Smooth muscle cell (in vitro differentiated cells): ENCODE data around the gene MGRN1. TPM values are rescaled to one million over a fixed set of nuclear protein-coding genes. Genes with fewer than 3 reads are reported as not detected.

Experiments used
- DNase-seq: peaks from one replicate; lab custom pipeline; 2025; ENCODE audit not compliant: unreplicated experiment; lab: John Stamatoyannopoulos, UW
- H2AFZ ChIP-seq: fragments of 200-600 bp; sonication (generic); 2 replicates; pipeline ENCODE4 v1.6.0; 2016; ENCODE audit warnings: antibody characterized with exemption, low read depth, mild to moderate bottlenecking
- H3F3A ChIP-seq: fragments of 200-600 bp; sonication (generic); 2 replicates; pipeline ENCODE4 v1.6.0; 2017; ENCODE audit warnings: antibody characterized with exemption, low read depth
- H3K27ac ChIP-seq: fragments of 200-600 bp; sonication (generic); 2 replicates; pipeline ENCODE4 v1.5.1; 2016; ENCODE audit warnings: low read depth, mild to moderate bottlenecking
- H3K27me3 ChIP-seq: fragments of 200-600 bp; sonication (generic); 2 replicates; pipeline ENCODE4 v1.6.1; 2016; ENCODE audit warnings: low read depth, mild to moderate bottlenecking
- H3K36me3 ChIP-seq: fragments of 200-600 bp; sonication (generic); 2 replicates; pipeline ENCODE4 v1.5.1; 2016; ENCODE audit warnings: low read depth
- H3K4me1 ChIP-seq: fragments of 200-600 bp; sonication (generic); 2 replicates; pipeline ENCODE4 v1.5.1; 2016; ENCODE audit warnings: low read depth
- H3K4me2 ChIP-seq: fragments of 200-600 bp; sonication (generic); 2 replicates; pipeline ENCODE4 v1.6.0; 2016; ENCODE audit warnings: mild to moderate bottlenecking
- H3K4me3 ChIP-seq: fragments of 200-600 bp; sonication (generic); 2 replicates; pipeline ENCODE4 v1.5.1; 2016; ENCODE audit warnings: mild to moderate bottlenecking
- H3K79me2 ChIP-seq: fragments of 200-600 bp; sonication (generic); 2 replicates; pipeline ENCODE4 v1.6.0; 2016; ENCODE audit warnings: low read depth, mild to moderate bottlenecking
- H3K9ac ChIP-seq: fragments of 200-600 bp; sonication (generic); 2 replicates; pipeline ENCODE4 v1.6.0; 2016; ENCODE audit warnings: low read depth
- H3K9me3 ChIP-seq: fragments of 200-600 bp; sonication (generic); replicated peaks from 2 replicates; pipeline ENCODE4 v1.5.1; 2016; ENCODE audit warnings: low read depth
- H4K20me1 ChIP-seq: fragments of 200-600 bp; sonication (generic); 2 replicates; pipeline ENCODE4 v1.6.0; 2016; ENCODE audit warnings: low read depth
- CTCF ChIP-seq: fragments of 200-600 bp; sonication (generic); IDR thresholded peaks from 2 replicates; pipeline ENCODE4 v1.5.1; 2017; ENCODE audit warnings: borderline replicate concordance, mild to moderate bottlenecking, antibody characterized with exemption; ENCODE audit not compliant: insufficient read depth, poor library complexity, severe bottlenecking
- WGBS: methylation state at CpG from one replicate; pipeline ENCODE4 v1.1.7; 2016; ENCODE audit warnings: low lambda C conversion rate; 5-methylcytosine and 5-hydroxymethylcytosine counted together
- polyA plus RNA-seq: library from polyadenylated mRNA; unstranded; fragments of >200 nt; fragmentation: Nextera tagmentation; extraction: Ambion mirVana; gene quantifications from 2 replicates; pipeline ENCODE4 v1.2.1, GENCODE V29; 2016
- total RNA-seq: library from RNA; depleted of rRNA; stranded (reverse); fragments of >200 nt; gene quantifications from 2 replicates; pipeline ENCODE4 v1.2.3, GENCODE V29; 2014

MGRN1 gene
- total and polyA plus RNA-seq, 2 experiments from 2014 or later, result 22.0 to 23.2 TPM

- TF ChIP-seq CTCF, result no peak
- Histone ChIP-seq H3K4me1 (no peaks in the 10 kb centered on the region), H3K4me2 (no peak overlapping the region), H3K4me3 (no peak overlapping the region), H3K9me3 (no peaks in the 10 kb centered on the region), H2AFZ (no peak overlapping the region), H3K27me3 (no peaks in the 10 kb centered on the region), H4K20me1 (peaks cover 60% of the 10 kb centered on the region), H3K79me2 (peaks cover 36% of the 10 kb centered on the region), H3F3A (peaks cover 5% of the 10 kb centered on the region), H3K9ac (no peak overlapping the region), H3K36me3 (no peaks in the 10 kb centered on the region), H3K27ac (no peak overlapping the region)
- WGBS, result 90% methylated on average over 24 of the region's 32 CpGs
- DNase-seq, result no peak
Measured at GRCh38 chr16:4610011-4611005, 14.3 kb upstream of the MGRN1 start.

- no peak for TF ChIP-seq CTCF
Measured at GRCh38 chr16:4611337-4612021, 13.1 kb upstream of the MGRN1 start.

GRCh38 chr16:4612474-4612931 lies 12.1 kb upstream of the MGRN1 start:
- Histone ChIP-seq H3K4me1 (peaks cover 7% of the 10 kb centered on the region), H2AFZ (no peak overlapping the region), H3K9me3 (no peaks in the 10 kb centered on the region), H3K27ac (no peak overlapping the region), H4K20me1 (peaks cover 60% of the 10 kb centered on the region), H3K36me3 (no peaks in the 10 kb centered on the region), H3K27me3 (no peaks in the 10 kb centered on the region), H3K4me2 (peak overlapping the region; percentile 87), H3F3A (peaks cover 16% of the 10 kb centered on the region), H3K79me2 (peaks cover 36% of the 10 kb centered on the region), H3K4me3 (no peak overlapping the region), H3K9ac (no peak overlapping the region)
- no peak for TF ChIP-seq CTCF
- 83% methylated on average over 7 of the region's 7 CpGs for WGBS
- DNase-seq, result no peak

More at GRCh38 chr16:4611337-4612021, 13.1 kb upstream of the MGRN1 start:
- peaks cover 60% of the 10 kb centered on the region for H4K20me1 ChIP-seq
- H3K36me3 ChIP-seq, result no peaks in the 10 kb centered on the region
- no peak overlapping the region for H3K4me3 ChIP-seq
- H3K27me3 ChIP-seq, result no peaks in the 10 kb centered on the region
- H3K4me1 ChIP-seq, result no peaks in the 10 kb centered on the region
- peaks cover 36% of the 10 kb centered on the region for H3K79me2 ChIP-seq
- H3F3A ChIP-seq, result peaks cover 9% of the 10 kb centered on the region
- H2AFZ ChIP-seq, result no peak overlapping the region
- no peak overlapping the region for H3K9ac ChIP-seq
- H3K9me3 ChIP-seq, result no peaks in the 10 kb centered on the region
- no peak overlapping the region for H3K27ac ChIP-seq
- DNase-seq, result no peak
- H3K4me2 ChIP-seq, result peak overlapping the region; percentile 40
- 92% methylated on average over 21 of the region's 22 CpGs for WGBS
